ENCODE measurements around the gene INPP4B.

INPP4B gene

DNA sequence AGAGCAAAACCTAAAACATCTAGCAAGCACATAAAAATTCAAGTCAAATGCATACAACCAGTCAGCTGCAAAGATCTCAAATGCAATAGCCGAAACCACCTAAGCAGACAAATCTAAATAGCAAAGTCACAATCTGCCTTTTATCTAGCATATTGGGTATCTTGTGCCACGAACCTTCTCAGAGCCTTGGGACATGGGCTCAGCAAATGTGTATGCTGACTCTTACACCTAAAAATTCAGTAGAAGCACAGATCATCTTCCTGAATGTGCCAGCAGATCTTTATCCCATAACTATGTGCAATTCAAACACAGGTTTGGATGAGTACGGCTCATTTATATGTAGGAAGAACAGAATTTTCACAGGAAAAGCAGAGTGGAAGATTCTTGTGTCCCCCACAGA lies 492.1 kb downstream of the INPP4B start:
- Histone ChIP-seq H3K4me3 (no peak overlapping the region), H3K4me2 (no peak overlapping the region), H3K36me3 (no peaks in the 10 kb centered on the region), H3K4me1 (peaks cover 15% of the 10 kb centered on the region), H3K9me3 (no peaks in the 10 kb centered on the region), H3K9ac (no peak overlapping the region), H3K27ac (no peak overlapping the region), H3K27me3 (no peaks in the 10 kb centered on the region), H4K20me1 (no peaks in the 10 kb centered on the region)
- no peak for TF ChIP-seq Cebpa-rat (IDR thresholded peaks at IDR 0.05)

DNA sequence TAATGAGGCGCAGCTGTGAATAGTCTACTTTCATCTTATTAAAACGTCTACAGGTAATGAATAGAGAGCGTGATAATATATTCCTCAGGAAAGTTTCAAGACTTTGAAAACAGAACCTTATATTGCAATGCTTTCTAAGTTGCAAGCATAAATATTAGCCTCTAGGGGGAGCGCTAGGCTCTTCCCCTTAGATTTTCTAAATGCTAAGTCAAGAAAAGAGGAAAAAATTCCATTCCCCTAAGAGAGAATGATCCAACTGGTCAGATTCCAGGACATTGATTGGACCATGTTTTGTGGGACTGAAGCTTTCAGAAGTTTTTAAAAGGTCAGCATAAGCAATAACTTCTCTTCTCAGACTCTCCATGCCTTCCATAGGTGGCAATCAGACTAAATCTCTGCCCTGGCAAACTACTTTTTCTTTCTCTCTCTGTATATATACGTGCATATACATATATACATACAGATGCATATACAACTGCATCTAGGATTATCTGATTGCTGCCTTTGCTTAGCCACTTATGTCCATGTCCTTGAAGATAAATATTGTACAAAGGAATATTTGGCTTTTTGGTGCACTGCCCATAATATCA lies 492.9 kb downstream of the INPP4B start:
- Histone ChIP-seq H3K4me1 (peaks cover 15% of the 10 kb centered on the region), H3K9ac (no peak overlapping the region), H3K27ac (no peak overlapping the region), H3K4me2 (no peak overlapping the region), H3K27me3 (no peaks in the 10 kb centered on the region), H3K36me3 (no peaks in the 10 kb centered on the region), H3K9me3 (no peaks in the 10 kb centered on the region), H4K20me1 (no peaks in the 10 kb centered on the region), H3K4me3 (no peak overlapping the region)
- TF ChIP-seq Cebpa-rat (IDR thresholded peaks at IDR 0.05), result no peak

DNA sequence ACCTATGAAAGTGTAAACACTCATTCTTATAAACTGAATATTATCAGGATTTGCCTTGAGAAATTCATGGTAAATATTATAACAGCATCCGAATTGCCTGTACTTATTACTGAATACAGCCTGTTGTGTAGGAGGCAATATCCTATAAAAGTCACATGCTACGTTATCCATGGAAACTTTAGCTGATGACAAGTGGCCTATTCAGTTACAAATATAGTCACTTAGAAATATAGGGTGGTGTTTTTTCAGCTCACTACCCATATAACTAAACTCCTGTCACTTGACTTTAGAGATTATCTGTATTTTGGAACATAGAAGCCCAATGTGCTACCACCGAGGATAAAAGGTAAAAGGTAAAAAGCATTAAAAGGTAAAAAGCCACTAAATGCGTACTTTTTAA lies 493.4 kb downstream of the INPP4B start:
- no peak for TF ChIP-seq Cebpa-rat (IDR thresholded peaks at IDR 0.05)
- Histone ChIP-seq H3K36me3 (no peaks in the 10 kb centered on the region), H3K4me3 (no peak overlapping the region), H3K4me2 (no peak overlapping the region), H3K9ac (no peak overlapping the region), H3K9me3 (no peaks in the 10 kb centered on the region), H3K27ac (no peak overlapping the region), H3K27me3 (no peaks in the 10 kb centered on the region), H4K20me1 (no peaks in the 10 kb centered on the region), H3K4me1 (peaks cover 15% of the 10 kb centered on the region)

DNA sequence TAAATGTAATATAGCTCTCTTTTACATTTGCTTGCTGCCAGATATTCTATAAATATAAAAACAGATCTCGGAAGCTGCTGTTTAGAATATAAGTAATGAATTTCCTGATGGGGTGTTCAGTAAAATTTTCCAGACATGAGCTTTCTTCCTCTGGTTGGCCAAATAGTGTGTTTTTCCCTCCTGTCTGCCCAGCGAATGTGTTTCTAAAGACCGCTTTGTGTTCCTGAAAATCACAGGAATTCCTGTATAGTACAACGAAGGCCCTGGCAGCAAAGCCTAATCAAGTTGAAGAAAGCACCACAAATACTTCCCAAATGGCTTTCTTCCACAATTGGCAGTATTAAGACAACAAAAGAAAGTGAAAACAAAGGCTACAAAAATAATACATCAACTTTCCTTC lies 494.1 kb downstream of the INPP4B start:
- H3K4me3 ChIP-seq, result no peak overlapping the region
- H4K20me1 ChIP-seq, result no peaks in the 10 kb centered on the region
- peaks cover 15% of the 10 kb centered on the region for H3K4me1 ChIP-seq
- no peaks in the 10 kb centered on the region for H3K27me3 ChIP-seq
- H3K9ac ChIP-seq, result no peak overlapping the region
- H3K9me3 ChIP-seq, result no peaks in the 10 kb centered on the region
- H3K36me3 ChIP-seq, result no peaks in the 10 kb centered on the region
- no peak for TF ChIP-seq Cebpa-rat (IDR thresholded peaks at IDR 0.05)
- H3K27ac ChIP-seq, result no peak overlapping the region
- H3K4me2 ChIP-seq, result no peak overlapping the region; the same call in 1 of the 2 replicates

DNA sequence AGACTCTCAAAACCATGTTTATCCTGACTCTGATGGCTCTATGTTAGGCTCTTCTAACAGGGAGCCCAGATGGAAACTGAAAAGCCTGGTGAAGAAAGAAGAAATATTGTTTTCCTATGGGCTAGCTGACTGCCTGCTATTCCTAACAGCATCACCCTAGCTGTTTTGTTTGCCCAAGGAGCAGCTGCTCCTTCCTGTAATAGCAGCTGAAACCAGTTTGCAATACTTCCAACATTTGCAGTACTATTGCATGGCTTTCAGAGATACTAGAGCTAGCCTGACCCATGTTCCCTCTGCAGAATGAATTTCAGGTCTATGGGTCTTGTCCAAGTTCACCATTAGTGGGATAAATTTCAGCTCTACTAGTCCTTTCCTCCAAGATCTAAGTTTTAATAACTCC lies 495.2 kb downstream of the INPP4B start:
- Histone ChIP-seq H3K4me2 (no peak overlapping the region), H3K27me3 (no peaks in the 10 kb centered on the region), H3K36me3 (no peaks in the 10 kb centered on the region), H3K27ac (no peak overlapping the region), H4K20me1 (no peaks in the 10 kb centered on the region), H3K4me1 (peaks cover 15% of the 10 kb centered on the region), H3K9ac (no peak overlapping the region), H3K9me3 (no peaks in the 10 kb centered on the region), H3K4me3 (no peak overlapping the region)
- TF ChIP-seq Cebpa-rat (IDR thresholded peaks at IDR 0.05), result no peak

DNA sequence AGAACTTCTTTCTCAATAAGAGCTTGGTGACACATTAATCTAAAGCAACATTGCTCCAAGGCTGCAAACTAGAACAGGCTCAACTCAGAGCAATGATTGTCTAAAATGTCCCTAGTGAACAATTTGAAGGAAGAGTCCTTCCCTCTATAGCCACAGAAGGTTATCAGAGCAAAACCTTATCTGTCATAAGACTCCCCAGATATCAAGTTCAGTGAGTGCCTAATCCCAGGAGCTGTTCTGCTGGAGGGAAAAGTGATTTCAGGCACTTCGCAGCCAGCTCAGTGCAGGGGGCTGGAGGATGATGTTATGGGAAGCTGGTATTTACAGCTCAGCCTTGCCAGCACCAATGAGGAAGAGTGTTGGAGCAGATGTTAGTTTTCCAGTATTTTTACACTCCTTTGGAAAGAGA lies 497.5 kb downstream of the INPP4B start:
- Histone ChIP-seq H3K4me3 (no peak overlapping the region), H3K27ac (no peak overlapping the region), H3K9ac (no peak overlapping the region), H3K9me3 (no peaks in the 10 kb centered on the region), H3K4me1 (0 out of 2 replicates have a peak, but pooled peaks cover 4% of the 10 kb centered on the region), H3K36me3 (no peaks in the 10 kb centered on the region), H4K20me1 (no peaks in the 10 kb centered on the region), H3K27me3 (no peaks in the 10 kb centered on the region), H3K4me2 (no peak overlapping the region)
- no peak for TF ChIP-seq Cebpa-rat (IDR thresholded peaks at IDR 0.05)

DNA sequence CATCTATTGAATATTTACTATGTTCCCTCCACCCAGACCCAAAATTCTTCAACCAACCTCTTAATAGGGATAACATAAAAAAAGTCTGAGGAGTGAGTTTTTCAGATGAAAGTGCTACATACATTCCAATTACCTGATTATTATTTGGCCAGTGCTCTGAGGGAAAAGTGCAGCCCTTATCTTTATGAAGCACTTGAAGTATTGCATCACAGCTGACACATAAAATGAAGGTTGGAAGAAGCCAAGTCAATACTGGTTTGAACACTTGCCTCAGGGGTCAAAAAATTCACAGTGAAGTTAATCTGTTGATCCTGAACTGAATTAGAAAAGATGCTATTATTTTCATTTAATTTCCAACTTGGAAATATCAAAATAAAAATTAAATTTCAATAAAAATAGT lies 498.9 kb downstream of the INPP4B start:
- H4K20me1 ChIP-seq, result no peaks in the 10 kb centered on the region
- no peak overlapping the region for H3K9ac ChIP-seq
- H3K4me3 ChIP-seq, result no peak overlapping the region
- no peak; the same call in 1 of the 2 replicates for TF ChIP-seq Cebpa-rat (IDR thresholded peaks at IDR 0.05)
- H3K36me3 ChIP-seq, result no peaks in the 10 kb centered on the region
- no peak overlapping the region for H3K4me2 ChIP-seq
- H3K27ac ChIP-seq, result no peak overlapping the region
- no peaks in the 10 kb centered on the region for H3K27me3 ChIP-seq
- H3K4me1 ChIP-seq, result 0 out of 2 replicates have a peak, but pooled peaks cover 4% of the 10 kb centered on the region
- H3K9me3 ChIP-seq, result no peaks in the 10 kb centered on the region

DNA sequence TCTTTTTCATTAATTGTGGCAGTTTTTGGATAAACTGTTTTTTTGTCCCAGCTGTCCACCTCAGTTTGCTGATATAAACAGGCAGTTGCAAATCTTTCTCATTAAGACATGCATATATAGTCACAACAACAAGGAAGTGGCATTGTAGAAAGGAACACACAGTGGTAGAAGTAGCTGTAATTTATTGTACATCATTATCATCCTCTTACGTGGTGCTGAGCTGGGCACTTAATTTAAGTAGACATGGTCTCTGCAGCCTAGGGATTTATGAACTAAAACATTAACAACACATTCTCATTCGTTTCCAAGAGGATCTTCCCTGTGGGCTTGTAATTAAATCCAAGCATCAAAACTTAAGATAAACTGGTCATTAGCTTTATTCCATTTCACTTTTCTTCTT lies 500.2 kb downstream of the INPP4B start:
- H3K4me2 ChIP-seq, result no peak overlapping the region
- H3K27ac ChIP-seq, result no peak overlapping the region
- no peak overlapping the region for H3K9ac ChIP-seq
- no peak overlapping the region for H3K4me3 ChIP-seq
- no peaks in the 10 kb centered on the region for H3K27me3 ChIP-seq
- TF ChIP-seq Cebpa-rat (IDR thresholded peaks at IDR 0.05), result no peak
- no peaks in the 10 kb centered on the region for H3K4me1 ChIP-seq
- no peaks in the 10 kb centered on the region for H3K36me3 ChIP-seq
- no peaks in the 10 kb centered on the region for H4K20me1 ChIP-seq
- no peaks in the 10 kb centered on the region for H3K9me3 ChIP-seq

DNA sequence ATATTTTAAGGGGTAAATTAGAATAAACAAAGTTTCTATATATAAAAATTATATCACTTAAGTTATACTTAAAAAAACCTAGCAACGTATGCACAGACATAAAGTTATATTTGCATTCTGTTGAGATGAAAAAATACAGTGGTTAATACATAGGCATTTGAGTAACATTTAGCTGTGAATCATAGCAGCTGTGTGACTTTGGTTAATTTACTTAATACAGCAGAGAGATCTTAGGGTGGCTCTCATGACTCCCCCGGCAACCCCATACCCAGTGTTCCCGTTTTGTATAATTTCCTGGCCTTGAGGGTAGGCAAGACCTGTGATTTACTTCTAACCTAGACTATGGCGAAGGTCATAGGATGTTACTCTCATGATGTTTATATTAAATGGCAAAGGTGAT lies 504.8 kb downstream of the INPP4B start:
- Histone ChIP-seq H3K4me1 (no peaks in the 10 kb centered on the region), H3K9me3 (peaks cover 2% of the 10 kb centered on the region), H3K4me2 (no peak overlapping the region), H3K36me3 (no peaks in the 10 kb centered on the region), H3K4me3 (no peak overlapping the region), H4K20me1 (no peaks in the 10 kb centered on the region), H3K27me3 (no peaks in the 10 kb centered on the region), H3K9ac (no peak overlapping the region), H3K27ac (no peak overlapping the region)
- no peak for TF ChIP-seq Cebpa-rat (IDR thresholded peaks at IDR 0.05)

DNA sequence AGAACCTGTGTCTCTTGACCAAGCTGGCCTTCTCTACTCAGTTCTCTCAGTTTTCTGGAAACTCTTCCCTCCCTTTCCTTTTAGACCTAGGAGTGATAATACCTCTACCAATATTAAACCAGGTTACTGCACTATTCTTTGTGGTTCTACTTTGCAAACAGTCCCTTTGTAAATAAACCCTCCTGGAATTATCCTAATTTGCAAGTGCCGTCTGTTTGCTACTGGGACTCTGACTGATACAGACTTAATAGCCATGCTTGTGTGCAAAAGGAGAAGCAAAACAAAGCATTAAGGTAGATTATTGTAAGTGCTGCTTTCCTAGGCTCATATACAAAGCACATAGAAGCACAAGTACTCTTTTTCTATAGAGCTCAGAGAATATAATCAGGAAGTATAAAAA lies 507.0 kb downstream of the INPP4B start:
- Histone ChIP-seq H3K4me1 (no peaks in the 10 kb centered on the region), H3K9ac (no peak overlapping the region), H4K20me1 (no peaks in the 10 kb centered on the region), H3K27me3 (no peaks in the 10 kb centered on the region), H3K27ac (no peak overlapping the region), H3K9me3 (peaks cover 9% of the 10 kb centered on the region), H3K4me2 (no peak overlapping the region), H3K36me3 (no peaks in the 10 kb centered on the region), H3K4me3 (no peak overlapping the region)
- TF ChIP-seq Cebpa-rat (IDR thresholded peaks at IDR 0.05), result no peak
